Stimulated activated CD4-positive, alpha-beta T cell treated with anti-CD3 and anti-CD28 coated beads, TNF-alpha, amount 100 ng/mL, for 48 hours (primary cell): ENCODE results near the gene STK32C.
"Not testable (repeated sequence)": the region's sequence is repeated elsewhere in the genome, so short reads cannot be mapped to it uniquely, and the experiment has no call there.

ENCODE experiments used
- DNase-seq, 3 donors: peaks; one replicate each; pipeline ENCODE4 v3.0.0-alpha.2; 2020; ENCODE audit warnings: low read depth in 3 of 3

The STK32C gene

GRCh38 chr10:132267916-132268315 is 39.8 kb downstream of the STK32C start:
- not testable (repeated sequence) for DNase-seq

- DNase-seq = no peak
Measured at GRCh38 chr10:132266594-132267161, 41.1 kb downstream of the STK32C start.

- no peak for DNase-seq
Measured at GRCh38 chr10:132265890-132266496, 41.8 kb downstream of the STK32C start.

- DNase-seq = no peak
Measured at GRCh38 chr10:132264966-132265889, 42.5 kb downstream of the STK32C start.

- DNase-seq = no peak
Measured at GRCh38 chr10:132264306-132264950, 43.3 kb downstream of the STK32C start.

GRCh38 chr10:132263866-132264265 is 43.9 kb downstream of the STK32C start:
- no peak for DNase-seq

GRCh38 chr10:132259702-132260482 is 47.9 kb downstream of the STK32C start:
- no peak for DNase-seq

GRCh38 chr10:132258423-132258822 is 49.3 kb downstream of the STK32C start:
- no peak for DNase-seq

GRCh38 chr10:132257907-132258306 is 49.8 kb downstream of the STK32C start:
- no peak for DNase-seq

- DNase-seq = peak in 2 of 3 donors; percentile 18 to 20
Measured at GRCh38 chr10:132257271-132257670, 50.5 kb downstream of the STK32C start.

- DNase-seq = no peak
Measured at GRCh38 chr10:132256866-132257265, 50.9 kb downstream of the STK32C start.

GRCh38 chr10:132255489-132256344 is 52.0 kb downstream of the STK32C start:
- DNase-seq = no peak

GRCh38 chr10:132254841-132255240 is 52.9 kb downstream of the STK32C start:
- no peak for DNase-seq

GRCh38 chr10:132253092-132253687 is 54.6 kb downstream of the STK32C start:
- DNase-seq = no peak

- DNase-seq = no peak
Measured at GRCh38 chr10:132252412-132252811, 55.3 kb downstream of the STK32C start.

- no peak for DNase-seq
Measured at GRCh38 chr10:132251928-132252327, 55.8 kb downstream of the STK32C start.

GRCh38 chr10:132250481-132251475 is 57.0 kb downstream of the STK32C start:
- DNase-seq = no peak

- no peak for DNase-seq
Measured at GRCh38 chr10:132249824-132250375, 57.9 kb downstream of the STK32C start.
